Suprapubic skin (tissue), 4 donors: Measurements from ENCODE around the gene SNX13.

Experiments
- EP300 ChIP-seq: sonication (generic); formaldehyde crosslinking; IDR thresholded peaks from one replicate; pipeline ENCODE4 v1.6.1; 2017; ENCODE audit warnings: antibody characterized with exemption
- POLR2AphosphoS5 ChIP-seq, 3 donors: sonication (generic); formaldehyde crosslinking; IDR thresholded peaks; one replicate each; pipeline ENCODE4 v1.6.1; 2017; ENCODE audit warnings: antibody characterized with exemption in 3 of 3
- TF ChIP-seq, protein P1 (sequence below), 2 donors: fragments of 200-600 bp in 1 of 2; fragments of 450-650 bp in 1 of 2; sonication (generic) in 1 of 2; IDR thresholded peaks; one replicate each; pipeline ENCODE4 v1.5.1; 2016 to 2019; ENCODE audit warnings: antibody characterized with exemption in 2 of 2, mild to moderate bottlenecking in 1 of 2, moderate library complexity in 1 of 2

DNA sequence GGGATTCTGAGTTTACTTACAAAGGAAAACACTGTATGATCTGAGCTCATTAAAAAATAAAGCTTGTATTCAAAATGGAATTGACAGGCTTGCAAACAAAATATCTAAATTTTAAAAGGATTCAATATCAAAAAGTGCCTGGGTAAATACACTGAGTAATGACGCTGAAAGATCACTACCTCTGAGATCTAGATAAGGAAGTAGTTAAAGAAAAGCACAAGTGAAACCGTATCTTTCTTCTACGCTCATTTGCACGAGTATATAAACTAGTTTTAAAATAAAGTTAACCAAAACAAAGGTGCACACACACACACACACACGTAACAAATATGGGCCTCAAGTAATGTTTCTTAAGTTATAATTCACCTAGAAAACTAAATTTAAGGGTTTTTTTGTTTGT is 93.4 kb downstream of the SNX13 start:
- TF ChIP-seq, protein P1, sequence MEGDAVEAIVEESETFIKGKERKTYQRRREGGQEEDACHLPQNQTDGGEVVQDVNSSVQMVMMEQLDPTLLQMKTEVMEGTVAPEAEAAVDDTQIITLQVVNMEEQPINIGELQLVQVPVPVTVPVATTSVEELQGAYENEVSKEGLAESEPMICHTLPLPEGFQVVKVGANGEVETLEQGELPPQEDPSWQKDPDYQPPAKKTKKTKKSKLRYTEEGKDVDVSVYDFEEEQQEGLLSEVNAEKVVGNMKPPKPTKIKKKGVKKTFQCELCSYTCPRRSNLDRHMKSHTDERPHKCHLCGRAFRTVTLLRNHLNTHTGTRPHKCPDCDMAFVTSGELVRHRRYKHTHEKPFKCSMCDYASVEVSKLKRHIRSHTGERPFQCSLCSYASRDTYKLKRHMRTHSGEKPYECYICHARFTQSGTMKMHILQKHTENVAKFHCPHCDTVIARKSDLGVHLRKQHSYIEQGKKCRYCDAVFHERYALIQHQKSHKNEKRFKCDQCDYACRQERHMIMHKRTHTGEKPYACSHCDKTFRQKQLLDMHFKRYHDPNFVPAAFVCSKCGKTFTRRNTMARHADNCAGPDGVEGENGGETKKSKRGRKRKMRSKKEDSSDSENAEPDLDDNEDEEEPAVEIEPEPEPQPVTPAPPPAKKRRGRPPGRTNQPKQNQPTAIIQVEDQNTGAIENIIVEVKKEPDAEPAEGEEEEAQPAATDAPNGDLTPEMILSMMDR (IDR thresholded peaks at IDR 0.05), result no peak
- TF ChIP-seq EP300 (no peak), POLR2AphosphoS5 (IDR thresholded peaks at IDR 0.05) (no peak)
